Measurements from ENCODE around the gene TBC1D7. TPM values are rescaled to one million over a fixed set of nuclear protein-coding genes. Genes with fewer than 3 reads are reported as not detected.
A peak's percentile ranks its signal among the peaks of the same experiment; 100 is the strongest.

TBC1D7 gene
- total RNA-seq, 1 experiment from 2014 or later = 44.9 TPM

GRCh38 chr6:13302751-13303667 is 25.3 kb downstream of the TBC1D7 start:
- POLR2A ChIA-PET = no interaction called here
- CTCF ChIA-PET = no interaction called here
- TF ChIP-seq GABPB1 (CRISPR knock-in tag; IDR thresholded peaks at IDR 0.05) (0 out of 2 replicates have a peak, but pooled peaks have one; percentile 14), EMX1 (CRISPR knock-in tag; IDR thresholded peaks at IDR 0.05) (no peak)
- no peak for DNase-seq (ENCODE audit: low spot score)
- no peak for ATAC-seq
- Mint-ChIP-seq H3K27me3 (ENCODE audit: low read depth) (no peaks in the 10 kb centered on the region; the same call in 1 of the 2 replicates), H3K4me1 (no peaks in the 10 kb centered on the region), H3K4me3 (no peak overlapping the region), H3K27ac (no peak overlapping the region), H3K9me3 (no peaks in the 10 kb centered on the region), H3K36me3 (peaks cover 45% of the 10 kb centered on the region)

- ChIA-PET POLR2A (no interaction called here), CTCF (interaction anchor here (1.8 kb wide), 1 partner anchor 28 kb away, joined by 3 read pairs; no protein-coding TSS in a partner anchor)
- TF ChIP-seq IRF2 (CRISPR knock-in tag; IDR thresholded peaks at IDR 0.05; ENCODE audit: borderline replicate concordance, low read depth) (no peak), ZNF423 (CRISPR knock-in tag; IDR thresholded peaks at IDR 0.05) (no peak), NFE2L1 (CRISPR knock-in tag; IDR thresholded peaks at IDR 0.05) (no peak), GABPB1 (CRISPR knock-in tag; IDR thresholded peaks at IDR 0.05) (no peak), PRDM15 (CRISPR knock-in tag; IDR thresholded peaks at IDR 0.05) (no peak)
- TF ChIP-seq, protein P1, sequence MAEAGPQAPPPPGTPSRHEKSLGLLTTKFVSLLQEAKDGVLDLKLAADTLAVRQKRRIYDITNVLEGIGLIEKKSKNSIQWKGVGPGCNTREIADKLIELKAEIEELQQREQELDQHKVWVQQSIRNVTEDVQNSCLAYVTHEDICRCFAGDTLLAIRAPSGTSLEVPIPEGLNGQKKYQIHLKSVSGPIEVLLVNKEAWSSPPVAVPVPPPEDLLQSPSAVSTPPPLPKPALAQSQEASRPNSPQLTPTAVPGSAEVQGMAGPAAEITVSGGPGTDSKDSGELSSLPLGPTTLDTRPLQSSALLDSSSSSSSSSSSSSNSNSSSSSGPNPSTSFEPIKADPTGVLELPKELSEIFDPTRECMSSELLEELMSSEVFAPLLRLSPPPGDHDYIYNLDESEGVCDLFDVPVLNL (CRISPR knock-in tag; IDR thresholded peaks at IDR 0.05; ENCODE audit: borderline replicate concordance, low read depth) = no peak
- Mint-ChIP-seq H3K27me3 (ENCODE audit: low read depth) (no peaks in the 10 kb centered on the region; the same call in 1 of the 2 replicates), H3K4me1 (no peaks in the 10 kb centered on the region), H3K27ac (no peak overlapping the region), H3K36me3 (peaks cover 47% of the 10 kb centered on the region), H3K4me3 (no peak overlapping the region), H3K9me3 (no peaks in the 10 kb centered on the region)
- no peak for DNase-seq (ENCODE audit: low spot score)
- no peak for ATAC-seq
Observed at GRCh38 chr6:13302291-13302690, 26.0 kb downstream of the TBC1D7 start.

- DNase-seq (ENCODE audit: low spot score) = no peak
- Mint-ChIP-seq H3K9me3 (no peaks in the 10 kb centered on the region), H3K4me1 (peaks cover 4% of the 10 kb centered on the region), H3K27ac (no peak overlapping the region), H3K27me3 (ENCODE audit: low read depth) (no peaks in the 10 kb centered on the region; the same call in 1 of the 2 replicates), H3K36me3 (peaks cover 36% of the 10 kb centered on the region), H3K4me3 (no peak overlapping the region)
- ATAC-seq = peak; percentile 72
- TF ChIP-seq, protein P2, sequence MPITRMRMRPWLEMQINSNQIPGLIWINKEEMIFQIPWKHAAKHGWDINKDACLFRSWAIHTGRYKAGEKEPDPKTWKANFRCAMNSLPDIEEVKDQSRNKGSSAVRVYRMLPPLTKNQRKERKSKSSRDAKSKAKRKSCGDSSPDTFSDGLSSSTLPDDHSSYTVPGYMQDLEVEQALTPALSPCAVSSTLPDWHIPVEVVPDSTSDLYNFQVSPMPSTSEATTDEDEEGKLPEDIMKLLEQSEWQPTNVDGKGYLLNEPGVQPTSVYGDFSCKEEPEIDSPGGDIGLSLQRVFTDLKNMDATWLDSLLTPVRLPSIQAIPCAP (CRISPR knock-in tag; IDR thresholded peaks at IDR 0.05) = no peak
- no peak for TF ChIP-seq SP1 (CRISPR knock-in tag; conservative IDR thresholded peaks at IDR 0.05)
- no peak for TF ChIP-seq SMAD3 (CRISPR knock-in tag; IDR thresholded peaks at IDR 0.05; ENCODE audit: borderline replicate concordance)
- TF ChIP-seq HMGA2 (CRISPR knock-in tag; IDR thresholded peaks at IDR 0.05) = no peak
- no peak for TF ChIP-seq PRDM15 (CRISPR knock-in tag; IDR thresholded peaks at IDR 0.05)
- TF ChIP-seq RELA (CRISPR knock-in tag; IDR thresholded peaks at IDR 0.05; ENCODE audit: borderline replicate concordance) = no peak
- TF ChIP-seq IRF2 (CRISPR knock-in tag; IDR thresholded peaks at IDR 0.05; ENCODE audit: borderline replicate concordance, low read depth) = no peak
- TF ChIP-seq NR3C1 (CRISPR knock-in tag; conservative IDR thresholded peaks at IDR 0.05; ENCODE audit: low read depth) = no peak
- TF ChIP-seq SMAD4 (CRISPR knock-in tag; IDR thresholded peaks at IDR 0.05) = no peak
- TF ChIP-seq NFATC4 (CRISPR knock-in tag; IDR thresholded peaks at IDR 0.05) = no peak
- no peak for TF ChIP-seq NR1H2 (CRISPR knock-in tag; IDR thresholded peaks at IDR 0.05)
- TF ChIP-seq SOX15 (CRISPR knock-in tag; IDR thresholded peaks at IDR 0.05) = no peak
- TF ChIP-seq ETV6 (CRISPR knock-in tag; IDR thresholded peaks at IDR 0.05) = no peak
- ChIA-PET POLR2A (no interaction called here), CTCF (interaction anchor here (1.8 kb wide), 1 partner anchor 26 kb away, joined by 3 read pairs; no protein-coding TSS in a partner anchor)
Observed at GRCh38 chr6:13300643-13301590, 27.4 kb downstream of the TBC1D7 start.

Measured in WTC11 (cell line).